IPS-NIHi11 (cell line): ENCODE measurements around the gene ABHD2.

Experiments used
- DNase-seq: peaks from one replicate; pipeline ENCODE4 v3.0.0; 2012; ENCODE audit warnings: mixed read lengths, low spot score

The ABHD2 gene

DNA sequence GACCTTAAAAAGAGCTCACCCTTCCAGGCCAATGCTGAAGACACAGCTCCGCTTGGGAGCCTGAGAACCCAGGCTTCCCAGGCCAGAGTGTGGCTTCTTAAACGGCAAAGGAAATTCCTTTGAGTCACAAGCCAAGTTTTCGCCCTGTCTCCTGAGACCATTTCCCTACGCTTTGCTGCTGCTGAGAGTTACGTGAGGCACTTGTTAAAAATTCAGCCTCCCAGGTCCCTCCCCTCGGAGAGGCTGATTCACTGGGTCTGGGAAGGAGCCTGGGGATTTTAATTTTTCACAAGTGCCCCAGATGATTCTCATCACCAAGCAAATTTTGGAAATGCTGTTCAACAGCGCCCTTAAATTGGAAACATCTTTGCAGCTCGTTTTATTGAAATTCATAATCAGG lies 107.6 kb downstream of the ABHD2 start:
- DNase-seq: no peak

DNA sequence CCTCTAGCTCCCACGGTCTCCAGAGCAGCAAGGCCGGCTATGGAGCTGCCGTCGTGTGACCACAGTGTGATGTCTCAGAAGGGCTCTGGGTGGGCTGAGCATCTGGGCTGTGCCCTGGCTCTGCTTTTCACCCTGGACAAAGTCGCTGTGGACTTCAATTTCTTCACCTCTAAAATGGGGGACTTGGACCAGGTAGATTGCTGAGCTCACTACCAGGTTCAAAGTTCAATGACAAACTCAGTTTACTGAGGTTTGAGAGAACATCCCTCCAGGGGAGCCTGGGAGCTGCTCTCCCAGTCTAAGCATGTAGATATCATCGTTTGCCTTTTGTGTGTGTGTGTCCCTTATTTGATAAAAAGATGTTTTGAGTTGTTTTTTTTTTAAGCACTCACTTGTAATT lies 108.0 kb downstream of the ABHD2 start:
- DNase-seq: no peak

- DNase-seq: peak; percentile 33
Observed at GRCh38 chr15:89196994-89197393, 108.7 kb downstream of the ABHD2 start.

GRCh38 chr15:89197503-89197971 lies 109.3 kb downstream of the ABHD2 start:
- peak; percentile 83 for DNase-seq

DNA sequence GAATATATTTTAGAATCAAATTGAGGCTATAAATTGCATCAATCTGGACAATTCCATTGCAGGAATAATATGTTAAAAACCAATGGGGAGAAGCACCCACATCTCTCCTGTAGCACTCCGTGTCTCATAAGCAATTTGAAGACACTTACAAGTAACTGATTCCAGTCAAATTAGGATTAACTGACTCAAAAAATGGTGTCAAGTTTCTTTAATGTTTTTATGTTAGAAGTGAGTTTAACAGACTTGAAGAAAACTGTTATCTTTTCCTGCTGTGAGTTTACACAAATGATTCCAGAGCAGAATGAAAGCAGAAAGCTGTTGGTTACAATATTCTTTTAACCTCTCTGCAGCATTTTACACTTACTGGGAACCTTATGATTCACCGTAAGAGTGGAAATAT lies 109.9 kb downstream of the ABHD2 start:
- DNase-seq: no peak

DNA sequence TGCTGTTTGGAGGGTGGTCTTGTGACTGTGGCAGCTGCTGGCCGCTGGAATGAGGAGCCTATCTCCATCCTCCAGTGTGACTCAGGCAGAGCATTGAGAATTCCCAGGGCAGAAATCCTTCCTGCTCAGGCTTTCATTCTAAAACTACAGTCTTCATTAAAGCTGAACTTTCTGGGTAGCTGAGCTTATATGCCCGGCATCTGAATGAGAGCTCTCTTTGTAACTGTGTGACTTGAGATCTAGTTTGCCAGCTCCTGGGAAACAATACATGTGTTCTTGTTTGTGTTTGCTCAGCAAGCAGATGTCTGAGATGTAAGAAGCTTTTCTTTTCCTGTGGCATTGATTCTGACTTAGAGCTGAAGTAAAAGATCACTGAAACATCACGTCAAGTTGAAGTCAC lies 110.7 kb downstream of the ABHD2 start:
- DNase-seq: no peak

DNA sequence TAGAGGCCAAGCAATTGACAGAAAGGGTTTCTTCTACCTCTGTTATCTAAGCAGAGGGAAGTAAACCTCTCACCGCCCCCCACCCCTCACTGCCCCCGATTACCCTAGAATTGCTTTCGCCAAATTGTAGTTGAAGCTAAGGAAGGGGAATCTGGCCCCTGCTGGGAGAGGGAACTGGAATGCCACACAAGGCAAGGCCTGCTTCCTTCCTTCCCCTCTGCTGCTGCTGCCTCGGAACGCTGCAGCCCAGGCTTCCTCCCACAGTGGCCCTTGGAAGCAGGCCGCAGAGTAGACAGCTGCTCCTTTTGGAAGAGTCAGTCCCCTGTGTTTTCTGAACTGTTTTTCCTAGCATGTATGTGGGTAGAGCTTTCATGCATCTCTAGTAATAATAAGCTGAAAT lies 111.5 kb downstream of the ABHD2 start:
- peak; percentile 58 for DNase-seq

- no peak for DNase-seq
Observed at GRCh38 chr15:89200182-89200581, 111.9 kb downstream of the ABHD2 start.

- no peak for DNase-seq
Observed at GRCh38 chr15:89201465-89202005, 113.3 kb downstream of the ABHD2 start.

DNA sequence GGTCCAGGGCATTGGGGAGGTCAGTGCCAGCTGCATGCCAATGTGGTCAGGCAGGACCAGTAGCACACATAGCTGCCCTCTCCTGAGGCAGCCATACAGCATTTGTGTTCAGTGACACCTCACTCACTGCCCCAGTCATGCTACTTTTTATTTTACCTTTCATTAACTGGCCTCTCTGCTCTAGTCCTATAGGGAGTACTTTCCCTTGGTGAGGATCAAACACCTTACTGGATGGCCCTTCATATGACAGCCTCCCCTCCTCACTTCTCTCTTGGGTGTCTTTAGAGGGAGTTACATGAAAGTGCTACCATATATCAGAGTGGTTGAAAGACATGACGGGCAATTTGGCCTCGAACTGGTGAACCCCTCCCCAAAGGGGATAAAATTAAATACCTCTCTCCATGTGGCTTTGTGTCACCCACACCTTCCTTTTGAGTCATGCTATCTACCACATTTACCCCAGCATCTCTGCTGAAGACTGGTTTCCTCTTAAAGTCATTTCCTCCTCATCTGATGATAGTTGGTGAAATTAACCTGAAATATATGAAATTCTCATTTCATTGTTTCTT lies 115.5 kb downstream of the ABHD2 start:
- no peak for DNase-seq

DNA sequence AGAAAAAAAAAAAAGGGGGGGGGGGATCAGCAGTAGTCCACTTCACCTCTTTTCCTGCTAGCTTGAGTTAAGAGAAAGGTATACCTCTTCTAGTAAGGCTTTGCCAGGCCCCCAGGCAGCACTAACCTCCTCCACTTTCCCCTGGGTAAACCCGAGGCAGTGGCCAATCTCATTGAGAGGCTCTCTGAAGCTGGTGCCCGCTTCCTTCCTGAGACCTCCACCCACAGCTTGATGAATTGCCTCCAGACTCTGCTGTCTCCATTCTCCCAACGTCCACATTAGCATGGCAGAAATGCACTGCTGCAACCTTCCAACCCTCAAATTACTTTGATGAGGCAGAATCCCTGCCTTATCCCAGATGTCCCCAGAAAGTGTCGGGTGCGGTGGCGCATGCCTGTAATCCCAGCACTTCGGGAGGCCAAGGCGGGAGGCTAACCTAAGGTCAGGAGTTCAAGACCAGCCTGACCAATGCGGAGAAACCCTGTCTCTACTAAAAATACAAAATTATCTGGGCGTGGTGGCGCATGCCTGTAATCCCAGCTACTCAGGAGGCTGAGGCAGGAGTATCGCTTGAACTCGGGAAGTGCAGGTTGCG lies 117.8 kb downstream of the ABHD2 start:
- no peak for DNase-seq

DNA sequence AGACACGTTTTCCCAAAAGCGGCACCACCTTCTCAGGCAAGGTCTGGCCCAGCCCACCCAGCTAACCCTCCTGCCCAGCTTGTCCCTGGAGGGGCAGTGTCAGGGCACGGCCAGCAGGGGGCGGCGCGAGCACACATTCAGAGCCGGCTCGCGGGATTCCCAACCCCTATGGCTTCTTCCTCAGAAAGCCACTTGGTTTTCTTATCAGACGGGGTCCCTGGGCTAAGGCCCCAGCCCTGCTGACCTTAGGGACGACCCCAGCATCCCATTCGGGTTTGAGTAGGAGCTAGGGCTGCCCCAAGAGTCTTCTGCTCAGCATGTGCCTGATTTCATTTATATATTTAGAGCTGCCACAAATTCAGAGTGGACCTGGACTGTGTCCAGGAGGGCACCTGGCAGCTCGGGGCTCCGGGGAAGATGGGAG lies 118.7 kb downstream of the ABHD2 start:
- peak; percentile 96 for DNase-seq

DNA sequence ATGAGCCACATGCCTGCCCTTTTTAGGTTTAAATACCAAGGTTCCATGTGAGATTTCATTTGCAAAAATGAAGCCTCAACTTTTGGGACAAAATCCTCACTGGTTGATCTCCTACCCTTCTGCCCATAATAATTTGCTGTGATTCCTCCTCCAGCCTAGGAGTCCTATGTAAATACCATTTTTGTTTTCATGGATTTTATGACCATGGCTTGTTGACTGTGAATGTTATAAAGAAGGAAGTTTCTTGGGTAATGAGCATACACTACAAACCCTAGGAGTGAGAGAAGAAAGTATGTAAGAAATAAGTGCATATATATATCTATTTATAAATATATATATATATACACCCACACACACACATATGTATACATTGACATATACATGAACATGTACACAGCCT lies 120.0 kb downstream of the ABHD2 start:
- no peak for DNase-seq

- DNase-seq: no peak
Observed at GRCh38 chr15:89209057-89209456, 120.8 kb downstream of the ABHD2 start.

DNA sequence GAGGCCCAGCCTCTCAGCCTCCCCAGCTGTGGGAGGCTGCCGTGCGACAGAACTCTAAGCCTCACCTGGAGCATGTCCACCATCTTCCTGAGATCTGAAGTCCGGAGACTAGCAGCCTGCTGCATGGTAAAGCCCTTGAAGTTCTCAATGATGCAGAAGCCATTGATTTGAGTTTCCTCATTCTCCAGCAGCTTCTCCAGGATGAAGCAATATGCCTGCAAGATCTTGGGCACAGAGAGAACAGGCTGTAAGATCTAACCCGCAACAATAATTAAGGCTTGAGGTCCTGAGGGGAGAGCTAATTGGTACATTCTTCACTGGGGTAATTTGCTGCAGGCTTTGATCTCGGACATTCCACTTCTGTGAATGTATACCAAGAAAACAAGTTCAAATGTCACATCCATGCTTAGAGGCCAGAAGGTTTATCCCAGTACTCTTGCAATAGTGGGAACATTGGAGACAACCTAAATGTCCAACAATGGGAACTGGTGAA lies 123.5 kb downstream of the ABHD2 start:
- DNase-seq: no peak

- DNase-seq: no peak
Observed at GRCh38 chr15:89215627-89216026, 127.4 kb downstream of the ABHD2 start.

DNA sequence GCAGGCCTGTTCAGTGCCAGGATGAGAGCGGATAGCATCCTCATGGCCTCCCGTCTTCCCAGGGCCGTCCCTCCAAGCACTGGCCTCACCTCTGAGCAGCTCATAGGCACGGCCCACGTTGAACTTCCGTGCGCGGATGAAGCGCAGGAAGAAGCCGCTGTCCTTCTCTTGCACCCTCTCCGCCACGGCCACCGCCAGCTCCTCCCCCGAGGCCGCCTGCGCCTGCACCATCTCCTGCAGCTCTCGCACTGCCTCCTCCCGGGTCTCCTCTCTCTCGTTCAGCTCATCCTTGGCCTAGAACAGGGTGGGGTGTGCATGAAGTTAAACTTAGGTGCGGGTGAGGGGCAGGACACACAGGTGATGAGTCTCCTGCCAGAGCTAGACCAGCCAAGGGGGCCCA lies 128.8 kb downstream of the ABHD2 start:
- DNase-seq: no peak

GRCh38 chr15:89217686-89218376 lies 129.6 kb downstream of the ABHD2 start:
- DNase-seq: no peak

GRCh38 chr15:89218531-89218930 lies 130.3 kb downstream of the ABHD2 start:
- no peak for DNase-seq

DNA sequence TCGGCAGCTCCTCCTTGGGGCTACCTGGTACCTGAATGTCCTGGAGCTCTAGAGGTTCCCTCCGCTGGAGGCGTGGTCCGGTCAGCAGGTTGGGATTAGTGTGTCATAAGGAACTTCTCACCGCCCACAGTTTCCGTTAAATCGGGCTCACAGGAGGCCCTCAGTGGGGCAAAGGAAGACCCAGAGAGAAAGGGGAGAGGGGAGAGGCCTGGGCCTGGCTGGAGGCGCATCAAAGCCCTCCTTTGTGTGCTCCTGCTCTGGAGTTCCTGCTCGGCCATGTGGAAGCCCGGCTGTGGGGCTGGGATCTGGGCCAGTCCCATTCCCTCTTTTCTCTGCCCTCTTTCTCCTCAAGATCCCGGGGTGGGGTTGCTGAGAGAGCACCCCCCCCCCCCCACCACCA lies 133.3 kb downstream of the ABHD2 start, which contains the start of gene RLBP1:
RLBP1 (minus strand) TSS at position 37 of the 400 bp plus-strand sequence. CDS start 2,604 bp downstream, outside the sequence.
- no peak for DNase-seq

DNA sequence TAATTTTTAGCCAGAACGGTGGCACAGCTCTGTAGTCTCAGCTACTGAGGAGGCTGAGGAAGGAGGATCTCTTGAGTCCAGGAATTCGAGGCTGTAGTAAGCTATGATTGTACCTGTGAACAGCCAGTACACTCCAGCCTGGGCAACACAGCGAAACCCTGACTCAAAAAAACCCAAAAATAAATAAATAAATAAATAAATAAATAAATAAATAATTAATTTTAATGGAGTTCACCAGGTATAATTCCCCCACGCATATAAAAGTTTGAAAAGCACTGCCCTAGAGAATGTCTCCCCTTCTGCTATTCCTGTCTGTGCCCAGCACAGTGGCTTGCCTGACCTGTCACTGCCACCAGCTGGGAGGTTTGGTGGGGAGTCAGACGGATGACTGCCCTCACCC lies 137.3 kb downstream of the ABHD2 start:
- DNase-seq: no peak

DNA sequence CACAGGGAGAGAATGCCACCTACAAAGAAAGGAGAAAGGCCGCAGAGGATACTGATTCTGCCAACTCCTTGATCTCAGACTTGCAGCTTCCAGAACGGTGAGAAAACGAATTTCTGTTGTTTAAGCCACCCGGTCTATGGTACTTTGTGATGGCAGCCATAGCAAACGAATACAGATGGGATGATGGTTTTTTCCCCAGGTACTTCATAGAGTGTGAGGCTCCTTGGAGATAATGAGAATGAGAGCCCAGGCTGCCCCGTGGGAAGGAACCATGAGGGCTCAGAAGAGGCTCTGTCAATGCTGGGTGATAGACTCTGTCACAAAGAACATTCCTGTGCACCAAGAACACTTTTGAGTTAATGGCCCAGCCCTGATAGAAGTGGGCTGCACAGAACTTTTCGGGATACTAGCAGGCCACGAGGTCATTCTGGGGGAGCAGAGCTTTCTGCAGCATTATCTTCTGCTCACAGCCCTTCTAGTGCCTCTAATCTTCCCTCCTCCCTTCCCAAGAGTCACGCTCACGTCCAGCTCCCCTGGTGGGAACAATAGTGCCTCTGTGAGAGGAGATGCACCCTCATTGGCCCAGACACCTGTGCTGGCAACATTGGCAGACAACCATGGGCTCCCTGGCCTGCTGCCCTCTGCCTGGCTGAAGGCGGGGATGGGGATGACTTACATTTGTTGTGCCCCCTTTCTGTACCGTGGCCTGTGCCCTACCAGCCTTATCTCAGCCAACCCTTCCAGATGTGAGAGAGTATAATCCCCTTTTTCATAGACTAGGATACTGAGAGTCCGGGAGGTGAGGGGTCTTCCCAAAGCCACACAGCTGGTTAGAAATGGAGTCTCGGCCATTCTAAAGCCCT lies 138.3 kb downstream of the ABHD2 start:
- no peak for DNase-seq
